Ishikawa (cell line): ENCODE results near the gene RPL13.

Source experiments
- CEBPB ChIP-seq: IDR thresholded peaks from 2 replicates; pipeline ENCODE4 v1.6.1; 2012
- CREB1 ChIP-seq: IDR thresholded peaks from 2 replicates; pipeline ENCODE4 v1.6.1; 2012; ENCODE audit warnings: low read depth
- EGR1 ChIP-seq: IDR thresholded peaks from 2 replicates; pipeline ENCODE4 v1.6.1; 2012
- EP300 ChIP-seq: IDR thresholded peaks from 2 replicates; pipeline ENCODE4 v1.6.1; 2012; ENCODE audit warnings: borderline replicate concordance
- FOXM1 ChIP-seq: IDR thresholded peaks from 2 replicates; pipeline ENCODE4 v1.6.1; 2012; ENCODE audit warnings: low read depth, borderline replicate concordance
- NFIC ChIP-seq: IDR thresholded peaks from 2 replicates; pipeline ENCODE4 v1.6.1; 2012
- RAD21 ChIP-seq: IDR thresholded peaks from 2 replicates; pipeline ENCODE4 v1.6.1; 2012; ENCODE audit warnings: low read depth
- TAF1 ChIP-seq: IDR thresholded peaks from 2 replicates; pipeline ENCODE4 v1.6.1; 2012; ENCODE audit warnings: low read depth, mild to moderate bottlenecking
- TCF12 ChIP-seq: IDR thresholded peaks from 2 replicates; pipeline ENCODE4 v1.6.1; 2012; ENCODE audit warnings: low read depth
- TEAD4 ChIP-seq: IDR thresholded peaks from 2 replicates; pipeline ENCODE4 v1.6.1; 2012
- YY1 ChIP-seq: IDR thresholded peaks from 2 replicates; pipeline ENCODE4 v1.6.1; 2012; ENCODE audit warnings: low read depth
- ZBTB7A ChIP-seq: IDR thresholded peaks from 2 replicates; pipeline ENCODE4 v1.6.1; 2012; ENCODE audit warnings: low read depth
- TF ChIP-seq, protein P1 (sequence below): IDR thresholded peaks from 2 replicates; pipeline ENCODE4 v1.6.1; 2012
- TF ChIP-seq, protein P2 (sequence below): IDR thresholded peaks from 2 replicates; pipeline ENCODE4 v1.6.1; 2012
- TF ChIP-seq, protein P3 (sequence below): IDR thresholded peaks from 2 replicates; pipeline ENCODE4 v1.6.1; 2012; ENCODE audit warnings: low read depth, mild to moderate bottlenecking

RPL13 gene

DNA sequence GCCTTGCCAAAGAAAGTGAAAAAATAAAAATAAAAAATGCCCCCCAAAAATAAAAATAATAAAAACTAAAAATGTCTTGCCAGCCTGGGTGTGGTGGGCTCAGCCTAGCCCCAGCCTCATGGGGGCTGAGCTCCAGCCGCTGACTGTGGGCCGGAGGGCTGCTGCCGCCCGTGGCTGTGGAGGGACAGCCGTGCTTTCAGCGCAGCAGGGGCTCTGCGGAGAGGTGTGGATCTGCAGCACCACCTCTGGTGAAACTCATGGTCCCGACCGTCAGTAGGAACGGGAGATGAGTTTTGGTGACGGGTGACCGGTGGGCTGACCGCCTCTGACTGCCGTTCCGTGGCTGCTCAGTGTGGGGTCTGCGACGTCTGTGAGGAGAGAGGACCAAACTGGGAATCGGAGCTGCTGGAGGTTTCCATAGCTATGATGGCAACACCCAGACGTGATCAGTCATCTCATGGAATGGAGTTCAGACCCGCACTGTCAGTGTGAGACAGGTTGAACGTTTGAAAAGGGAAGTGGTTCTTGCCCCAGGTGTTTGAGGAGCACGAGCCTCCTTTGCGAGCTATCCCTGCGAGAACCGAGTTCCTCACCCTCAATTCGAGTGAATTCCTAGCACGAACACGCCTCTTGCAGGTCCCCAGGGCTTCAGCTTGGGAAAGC is 12.0 kb upstream of the RPL13 start:
- TF ChIP-seq, protein P1, sequence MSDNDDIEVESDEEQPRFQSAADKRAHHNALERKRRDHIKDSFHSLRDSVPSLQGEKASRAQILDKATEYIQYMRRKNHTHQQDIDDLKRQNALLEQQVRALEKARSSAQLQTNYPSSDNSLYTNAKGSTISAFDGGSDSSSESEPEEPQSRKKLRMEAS = no peak
- TF ChIP-seq TAF1 (no peak), ZBTB7A (no peak), CEBPB (no peak)

DNA sequence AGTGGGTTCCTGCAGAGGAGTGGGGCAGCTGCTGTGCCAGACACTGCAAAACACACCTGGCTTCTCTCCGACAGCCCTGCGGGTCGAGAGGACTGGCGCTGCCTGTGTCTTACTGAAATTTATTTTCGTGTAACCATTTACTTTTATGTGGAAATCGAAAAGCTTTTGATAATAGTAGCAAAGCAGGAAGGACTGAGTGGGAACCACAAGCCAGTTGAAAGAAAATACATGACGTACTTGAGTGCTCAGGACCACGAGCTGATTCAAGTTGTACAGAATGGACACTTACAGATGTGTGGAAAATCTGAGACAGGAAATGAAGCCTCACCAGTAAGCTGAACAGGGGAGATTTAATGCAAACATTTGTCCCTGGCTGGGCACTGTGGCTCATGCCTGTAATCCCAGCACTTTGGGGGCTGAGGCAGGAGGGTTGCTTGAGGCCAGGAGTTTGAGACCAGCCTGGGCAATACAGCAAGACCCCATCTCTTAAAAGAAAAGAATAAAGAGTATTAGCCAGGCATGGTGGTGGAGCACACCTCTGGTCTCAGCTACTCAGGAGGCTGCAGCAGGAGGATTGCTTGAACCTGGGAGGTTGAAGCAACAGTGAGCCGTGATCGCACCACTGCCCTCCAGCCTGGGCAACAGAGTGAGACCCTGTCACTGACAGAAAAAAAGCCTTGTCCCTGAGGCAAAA is 11.3 kb upstream of the RPL13 start:
- no peak for TF ChIP-seq RAD21
- TF ChIP-seq, protein P2, sequence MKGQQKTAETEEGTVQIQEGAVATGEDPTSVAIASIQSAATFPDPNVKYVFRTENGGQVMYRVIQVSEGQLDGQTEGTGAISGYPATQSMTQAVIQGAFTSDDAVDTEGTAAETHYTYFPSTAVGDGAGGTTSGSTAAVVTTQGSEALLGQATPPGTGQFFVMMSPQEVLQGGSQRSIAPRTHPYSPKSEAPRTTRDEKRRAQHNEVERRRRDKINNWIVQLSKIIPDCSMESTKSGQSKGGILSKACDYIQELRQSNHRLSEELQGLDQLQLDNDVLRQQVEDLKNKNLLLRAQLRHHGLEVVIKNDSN = no peak
- no peak for TF ChIP-seq ZBTB7A
- no peak for TF ChIP-seq EGR1
- no peak for TF ChIP-seq NFIC
- TF ChIP-seq, protein P1 = no peak

DNA sequence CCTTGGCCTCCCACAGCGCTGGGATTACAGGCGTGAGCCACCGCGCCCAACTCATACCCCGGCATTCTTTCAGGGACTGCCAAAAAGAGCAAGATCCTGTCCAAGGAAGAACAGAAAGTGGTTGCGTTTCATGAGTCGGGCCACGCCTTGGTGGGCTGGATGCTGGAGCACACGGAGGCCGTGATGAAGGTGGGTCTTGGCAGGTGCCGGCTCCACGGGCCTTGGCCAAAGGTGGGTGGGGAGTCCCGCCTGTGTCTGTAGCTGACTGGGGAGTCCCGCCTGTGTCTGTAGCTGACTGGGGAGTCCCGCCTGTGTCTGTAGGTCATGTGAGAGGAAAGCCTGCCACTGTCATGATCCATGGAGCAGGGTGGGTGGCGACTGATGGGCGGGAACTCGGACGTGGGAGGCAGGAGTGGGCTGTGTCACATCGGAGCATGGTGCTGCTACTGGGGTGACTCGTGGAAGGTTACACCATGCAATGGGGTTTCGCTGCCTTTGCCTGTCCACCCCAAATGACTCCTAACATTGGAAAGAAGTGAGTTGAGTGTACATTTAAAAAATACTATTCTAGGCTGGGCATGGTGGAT is 10.0 kb upstream of the RPL13 start:
- no peak for TF ChIP-seq RAD21
- TF ChIP-seq YY1 = no peak

DNA sequence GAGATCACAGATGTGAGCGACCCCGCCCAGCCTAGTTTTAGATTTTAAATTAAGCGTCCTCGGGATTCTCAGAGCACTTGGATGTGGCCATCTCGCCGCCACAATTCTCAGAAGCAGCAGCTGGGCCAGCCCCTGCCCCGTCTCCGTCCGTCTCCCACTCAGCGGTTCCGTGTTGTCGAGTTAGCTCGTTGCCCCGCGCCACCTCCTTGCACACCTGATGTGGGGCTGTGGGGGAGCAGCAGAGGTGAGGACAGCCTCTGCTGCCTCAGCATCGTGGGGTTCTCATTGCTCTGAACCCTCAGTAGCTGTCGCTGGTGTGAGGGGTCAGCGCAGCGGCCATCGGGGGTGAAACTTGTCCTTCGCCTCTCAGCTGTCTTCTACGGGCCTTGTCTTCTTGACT is 8.2 kb upstream of the RPL13 start:
- TF ChIP-seq FOXM1 = no peak

DNA sequence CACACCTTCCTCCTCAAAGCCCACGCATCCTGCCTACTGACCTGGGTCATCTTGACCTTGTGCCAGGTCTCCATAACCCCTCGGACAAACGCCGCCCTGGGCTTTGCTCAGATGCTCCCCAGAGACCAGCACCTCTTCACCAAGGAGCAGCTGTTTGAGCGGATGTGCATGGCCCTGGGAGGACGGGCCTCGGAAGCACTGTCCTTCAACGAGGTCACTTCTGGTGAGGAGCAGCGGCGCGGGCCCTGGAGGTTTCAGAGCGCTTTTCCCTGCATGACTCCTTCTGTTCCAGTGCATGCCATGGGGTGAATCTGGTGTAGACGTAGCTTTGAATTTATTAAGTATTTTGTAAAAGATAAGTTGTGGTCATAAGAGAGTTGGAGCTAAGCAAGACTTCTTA is 7.6 kb upstream of the RPL13 start:
- no peak for TF ChIP-seq EP300
- no peak for TF ChIP-seq CEBPB
- no peak for TF ChIP-seq TEAD4
- no peak for TF ChIP-seq YY1
- no peak for TF ChIP-seq ZBTB7A
- no peak for TF ChIP-seq TAF1

DNA sequence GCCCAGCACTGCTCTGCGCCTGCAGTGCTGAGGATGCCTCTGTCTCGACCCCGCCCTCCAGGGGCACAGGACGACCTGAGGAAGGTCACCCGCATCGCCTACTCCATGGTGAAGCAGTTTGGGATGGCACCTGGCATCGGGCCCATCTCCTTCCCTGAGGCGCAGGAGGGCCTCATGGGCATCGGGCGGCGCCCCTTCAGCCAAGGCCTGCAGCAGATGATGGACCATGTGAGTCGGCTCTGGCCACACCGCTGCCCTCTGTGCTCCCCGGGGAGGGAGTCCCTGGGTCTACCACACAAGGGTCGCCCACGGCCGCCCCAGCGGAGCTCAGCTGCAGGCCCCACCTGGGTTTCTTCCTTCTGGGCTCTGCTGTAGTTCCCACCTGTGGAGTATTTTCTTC is 6.7 kb upstream of the RPL13 start:
- TF ChIP-seq, protein P1 = no peak
- TF ChIP-seq, protein P3, sequence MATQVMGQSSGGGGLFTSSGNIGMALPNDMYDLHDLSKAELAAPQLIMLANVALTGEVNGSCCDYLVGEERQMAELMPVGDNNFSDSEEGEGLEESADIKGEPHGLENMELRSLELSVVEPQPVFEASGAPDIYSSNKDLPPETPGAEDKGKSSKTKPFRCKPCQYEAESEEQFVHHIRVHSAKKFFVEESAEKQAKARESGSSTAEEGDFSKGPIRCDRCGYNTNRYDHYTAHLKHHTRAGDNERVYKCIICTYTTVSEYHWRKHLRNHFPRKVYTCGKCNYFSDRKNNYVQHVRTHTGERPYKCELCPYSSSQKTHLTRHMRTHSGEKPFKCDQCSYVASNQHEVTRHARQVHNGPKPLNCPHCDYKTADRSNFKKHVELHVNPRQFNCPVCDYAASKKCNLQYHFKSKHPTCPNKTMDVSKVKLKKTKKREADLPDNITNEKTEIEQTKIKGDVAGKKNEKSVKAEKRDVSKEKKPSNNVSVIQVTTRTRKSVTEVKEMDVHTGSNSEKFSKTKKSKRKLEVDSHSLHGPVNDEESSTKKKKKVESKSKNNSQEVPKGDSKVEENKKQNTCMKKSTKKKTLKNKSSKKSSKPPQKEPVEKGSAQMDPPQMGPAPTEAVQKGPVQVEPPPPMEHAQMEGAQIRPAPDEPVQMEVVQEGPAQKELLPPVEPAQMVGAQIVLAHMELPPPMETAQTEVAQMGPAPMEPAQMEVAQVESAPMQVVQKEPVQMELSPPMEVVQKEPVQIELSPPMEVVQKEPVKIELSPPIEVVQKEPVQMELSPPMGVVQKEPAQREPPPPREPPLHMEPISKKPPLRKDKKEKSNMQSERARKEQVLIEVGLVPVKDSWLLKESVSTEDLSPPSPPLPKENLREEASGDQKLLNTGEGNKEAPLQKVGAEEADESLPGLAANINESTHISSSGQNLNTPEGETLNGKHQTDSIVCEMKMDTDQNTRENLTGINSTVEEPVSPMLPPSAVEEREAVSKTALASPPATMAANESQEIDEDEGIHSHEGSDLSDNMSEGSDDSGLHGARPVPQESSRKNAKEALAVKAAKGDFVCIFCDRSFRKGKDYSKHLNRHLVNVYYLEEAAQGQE = no peak
- no peak for TF ChIP-seq RAD21

DNA sequence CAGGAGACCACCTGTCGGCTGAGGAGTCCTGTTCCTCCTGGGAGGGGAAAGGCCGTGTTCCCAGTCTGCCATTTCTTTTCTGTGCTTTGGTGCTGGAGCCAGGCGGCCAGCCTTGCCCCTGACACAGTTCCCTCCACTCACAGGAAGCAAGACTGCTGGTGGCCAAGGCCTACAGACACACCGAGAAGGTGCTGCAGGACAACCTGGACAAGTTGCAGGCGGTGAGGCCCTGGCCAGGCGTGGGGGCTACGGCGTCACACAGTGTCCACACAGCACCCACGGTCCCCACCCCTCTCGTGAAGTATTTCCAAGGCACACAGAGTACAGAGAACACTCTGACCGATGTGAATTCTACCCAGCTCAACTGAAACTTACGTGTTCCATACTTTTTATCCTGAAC is 6.1 kb upstream of the RPL13 start:
- TF ChIP-seq FOXM1 (no peak), TCF12 (no peak), YY1 (no peak)
- TF ChIP-seq, protein P3 = no peak

DNA sequence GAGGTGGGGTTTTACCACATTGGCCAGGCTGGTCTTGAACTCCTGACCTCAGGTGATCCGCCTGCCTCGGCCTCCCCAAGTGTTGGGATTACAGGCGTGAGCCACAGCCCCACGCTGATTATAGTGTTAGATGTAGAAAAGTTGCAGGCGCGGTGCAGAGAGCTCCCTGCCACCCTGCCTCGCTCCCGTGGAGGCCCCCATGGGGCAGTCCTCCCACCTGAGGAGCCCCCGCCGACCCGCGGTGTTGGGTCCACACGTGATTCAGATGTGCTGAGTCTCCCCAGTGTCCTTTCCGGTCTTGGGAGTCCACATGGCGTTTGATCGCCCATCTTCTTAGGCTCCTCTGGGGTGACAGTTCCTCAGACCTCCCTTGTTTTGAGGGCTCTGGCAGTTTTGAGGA is 5.2 kb upstream of the RPL13 start:
- TF ChIP-seq CEBPB (no peak), EP300 (no peak), TAF1 (no peak), CREB1 (no peak), ZBTB7A (no peak), FOXM1 (no peak), EGR1 (no peak)
- TF ChIP-seq, protein P2 = no peak
